Measurements from ENCODE around the gene USP5. TPM values are rescaled to one million over a fixed set of nuclear protein-coding genes. Genes with fewer than 3 reads are reported as not detected.

Gene USP5
- total RNA-seq, 2 donors from 2014 or later: 58.3 to 84.1 TPM

DNA sequence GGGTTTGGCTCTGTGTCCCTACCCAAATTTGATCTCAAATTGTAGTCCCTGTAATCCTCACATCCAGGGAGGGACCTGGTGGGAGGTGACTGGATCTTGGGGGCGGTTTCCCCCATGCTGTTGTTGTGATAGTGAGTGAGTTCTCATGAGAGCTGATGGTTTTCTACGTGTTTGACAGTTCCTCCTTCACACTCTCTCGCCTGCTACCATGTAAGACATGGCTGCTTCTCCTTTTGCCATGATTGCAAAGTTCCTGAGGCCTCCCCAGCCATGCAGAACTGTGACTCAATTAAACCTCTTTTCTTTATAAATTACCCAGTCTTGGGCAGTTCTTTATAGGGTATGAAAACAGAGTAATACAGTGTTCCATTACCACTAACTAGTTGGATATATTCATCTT, 42.4 kb downstream of the USP5 start:
- H3K9me3 ChIP-seq: no peaks in the 10 kb centered on the region
- 84% methylated on average over 3 of the region's 3 CpGs for WGBS
- H3K4me3 ChIP-seq: no peak overlapping the region
- no peaks in the 10 kb centered on the region for H3K36me3 ChIP-seq
- no peaks in the 10 kb centered on the region for H3K27me3 ChIP-seq (replicated peaks; ENCODE audit: insufficient read depth)
- H3K4me1 ChIP-seq (replicated peaks): no peaks in the 10 kb centered on the region
- H3K27ac ChIP-seq: no peak overlapping the region
- intact Hi-C loops (cut with DNase I): no loop called here
- no peak for DNase-seq (ENCODE audit: low spot score)
- TF ChIP-seq POLR2A (IDR thresholded peaks at IDR 0.05): no peak
- TF ChIP-seq, protein P1, sequence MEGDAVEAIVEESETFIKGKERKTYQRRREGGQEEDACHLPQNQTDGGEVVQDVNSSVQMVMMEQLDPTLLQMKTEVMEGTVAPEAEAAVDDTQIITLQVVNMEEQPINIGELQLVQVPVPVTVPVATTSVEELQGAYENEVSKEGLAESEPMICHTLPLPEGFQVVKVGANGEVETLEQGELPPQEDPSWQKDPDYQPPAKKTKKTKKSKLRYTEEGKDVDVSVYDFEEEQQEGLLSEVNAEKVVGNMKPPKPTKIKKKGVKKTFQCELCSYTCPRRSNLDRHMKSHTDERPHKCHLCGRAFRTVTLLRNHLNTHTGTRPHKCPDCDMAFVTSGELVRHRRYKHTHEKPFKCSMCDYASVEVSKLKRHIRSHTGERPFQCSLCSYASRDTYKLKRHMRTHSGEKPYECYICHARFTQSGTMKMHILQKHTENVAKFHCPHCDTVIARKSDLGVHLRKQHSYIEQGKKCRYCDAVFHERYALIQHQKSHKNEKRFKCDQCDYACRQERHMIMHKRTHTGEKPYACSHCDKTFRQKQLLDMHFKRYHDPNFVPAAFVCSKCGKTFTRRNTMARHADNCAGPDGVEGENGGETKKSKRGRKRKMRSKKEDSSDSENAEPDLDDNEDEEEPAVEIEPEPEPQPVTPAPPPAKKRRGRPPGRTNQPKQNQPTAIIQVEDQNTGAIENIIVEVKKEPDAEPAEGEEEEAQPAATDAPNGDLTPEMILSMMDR (IDR thresholded peaks at IDR 0.05): no peak
- no peak for TF ChIP-seq POLR2AphosphoS5 (IDR thresholded peaks at IDR 0.05)

DNA sequence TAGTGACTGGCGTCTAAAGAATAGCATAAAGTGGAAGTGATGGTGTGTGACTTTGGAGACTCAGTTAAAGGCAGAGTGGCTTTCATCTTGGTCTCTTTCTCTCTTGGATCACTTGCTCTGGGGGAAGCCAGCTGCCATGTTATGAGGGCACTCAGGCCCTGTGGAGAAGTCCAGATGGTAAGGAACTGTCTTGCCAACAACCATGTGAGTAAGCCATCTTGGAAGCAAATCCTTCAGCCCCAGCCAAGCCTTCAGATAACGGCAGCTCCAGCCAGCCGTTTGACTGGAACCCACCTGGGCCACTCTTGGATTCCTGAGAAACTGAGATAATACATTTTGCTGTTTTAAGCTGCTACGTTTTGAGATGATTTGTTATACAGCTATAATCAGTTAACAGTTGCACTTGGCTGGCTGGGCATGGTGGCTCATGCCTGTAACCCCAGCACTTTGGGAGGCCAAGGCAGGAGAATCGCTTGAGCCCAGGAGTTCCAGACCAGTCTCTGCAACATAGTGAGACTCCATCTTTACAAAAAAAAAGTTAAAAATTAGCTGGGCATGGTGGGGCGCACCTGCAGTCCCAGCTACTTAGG, 45.0 kb downstream of the USP5 start:
- 83% methylated on average over 6 of the region's 6 CpGs for WGBS
- Histone ChIP-seq H3K9me3 (no peaks in the 10 kb centered on the region), H3K4me1 (replicated peaks) (no peaks in the 10 kb centered on the region), H3K27me3 (replicated peaks; ENCODE audit: insufficient read depth) (no peaks in the 10 kb centered on the region), H3K4me3 (no peak overlapping the region), H3K27ac (no peak overlapping the region), H3K36me3 (no peaks in the 10 kb centered on the region)
- intact Hi-C loops (cut with DNase I): no loop called here
- no peak for DNase-seq (ENCODE audit: low spot score)
- TF ChIP-seq, protein P1 (IDR thresholded peaks at IDR 0.05): no peak
- TF ChIP-seq POLR2A (IDR thresholded peaks at IDR 0.05): no peak
- no peak for TF ChIP-seq POLR2AphosphoS5 (IDR thresholded peaks at IDR 0.05)

DNA sequence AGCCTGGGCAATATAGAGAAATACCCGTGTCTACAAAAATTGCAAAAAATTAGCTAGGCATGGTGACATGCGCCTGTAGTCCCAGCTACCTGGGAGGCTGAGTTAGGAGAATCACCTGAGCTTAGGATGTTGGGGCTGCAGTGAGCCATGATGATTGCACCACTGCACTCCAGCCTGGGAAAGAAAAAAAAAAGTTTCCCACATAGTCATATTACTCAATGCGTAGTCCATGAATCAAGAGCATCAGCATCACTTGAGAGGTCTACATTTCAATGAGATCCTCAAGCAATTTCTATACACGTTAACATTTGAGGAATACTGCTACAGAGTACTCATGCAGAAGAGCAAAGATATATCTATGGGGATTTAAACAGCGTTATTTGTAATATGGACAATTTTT, 47.5 kb downstream of the USP5 start:
- TF ChIP-seq, protein P1 (IDR thresholded peaks at IDR 0.05): no peak
- no peak for TF ChIP-seq POLR2A (IDR thresholded peaks at IDR 0.05)
- TF ChIP-seq POLR2AphosphoS5 (IDR thresholded peaks at IDR 0.05): no peak
- no peaks in the 10 kb centered on the region for H3K36me3 ChIP-seq
- no peak overlapping the region for H3K4me3 ChIP-seq
- no peaks in the 10 kb centered on the region for H3K4me1 ChIP-seq (replicated peaks)
- no peaks in the 10 kb centered on the region for H3K27me3 ChIP-seq (replicated peaks; ENCODE audit: insufficient read depth)
- no peaks in the 10 kb centered on the region for H3K9me3 ChIP-seq
- 71% methylated on average over 5 of the region's 5 CpGs for WGBS
- no peak for DNase-seq (ENCODE audit: low spot score)
- intact Hi-C loops (cut with DNase I): no loop called here
- no peak overlapping the region for H3K27ac ChIP-seq

DNA sequence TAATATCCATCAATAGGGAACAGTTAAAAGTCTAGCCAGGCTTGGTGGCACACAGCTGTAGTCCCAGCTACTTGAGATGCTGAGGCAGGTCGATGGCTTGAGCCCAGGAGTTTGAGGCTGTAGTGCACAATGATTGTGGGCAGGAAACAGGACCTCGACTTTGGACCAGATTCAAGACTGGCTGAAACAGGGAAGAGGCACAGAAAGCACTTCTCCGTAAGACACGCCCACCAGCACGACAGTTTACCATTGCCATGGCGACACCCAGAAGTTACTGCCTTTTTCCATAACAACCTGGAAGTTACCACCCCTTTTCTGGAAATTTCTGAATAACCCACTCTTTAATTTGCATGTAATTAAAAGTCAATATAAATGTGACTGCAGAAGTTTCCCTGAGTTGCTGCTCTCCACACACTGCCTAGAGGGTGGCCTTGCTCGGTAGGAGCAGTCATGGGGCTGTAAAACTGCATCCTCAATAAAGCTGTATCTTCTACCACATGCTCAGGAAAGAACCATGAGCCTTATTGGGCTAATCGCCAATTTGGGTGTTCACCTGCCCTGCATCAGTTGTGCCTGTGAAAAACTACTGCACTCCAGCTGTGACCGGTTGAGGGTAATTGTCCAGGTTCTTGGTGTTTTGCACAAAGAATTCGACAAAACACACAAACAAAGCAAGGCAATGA, 48.0 kb downstream of the USP5 start:
- intact Hi-C loops (cut with DNase I): no loop called here
- peak; percentile 14 for TF ChIP-seq POLR2AphosphoS5 (IDR thresholded peaks at IDR 0.05)
- TF ChIP-seq, protein P1 (IDR thresholded peaks at IDR 0.05): no peak
- Histone ChIP-seq H3K4me1 (replicated peaks) (no peaks in the 10 kb centered on the region), H3K9me3 (no peaks in the 10 kb centered on the region), H3K27me3 (replicated peaks; ENCODE audit: insufficient read depth) (no peaks in the 10 kb centered on the region), H3K36me3 (no peaks in the 10 kb centered on the region), H3K27ac (no peak overlapping the region), H3K4me3 (no peak overlapping the region)
- 44% methylated on average over 10 of the region's 10 CpGs for WGBS
- no peak for DNase-seq (ENCODE audit: low spot score)

DNA sequence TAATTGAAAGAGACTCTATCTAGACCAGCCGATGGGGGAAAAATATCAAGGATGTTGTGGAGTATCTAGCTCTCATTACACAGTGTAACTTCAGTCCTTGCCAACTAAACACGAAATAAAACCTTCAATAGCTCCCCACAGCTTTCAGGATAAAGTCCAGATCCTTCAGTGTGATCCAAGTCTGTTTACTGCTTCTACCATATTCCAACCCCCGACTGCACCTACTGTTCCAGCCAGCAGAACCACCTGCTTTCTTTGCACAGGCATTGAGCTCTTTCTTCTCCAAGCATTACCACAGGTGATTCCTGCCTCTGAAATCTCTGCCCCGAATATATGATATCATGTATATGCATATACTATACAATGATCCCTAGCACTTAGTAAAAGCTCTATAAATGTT, 50.5 kb downstream of the USP5 start:
- DNase-seq (ENCODE audit: low spot score): no peak
- Histone ChIP-seq H3K27ac (no peak overlapping the region), H3K4me1 (replicated peaks) (no peaks in the 10 kb centered on the region), H3K4me3 (no peak overlapping the region), H3K9me3 (no peaks in the 10 kb centered on the region), H3K27me3 (replicated peaks; ENCODE audit: insufficient read depth) (no peaks in the 10 kb centered on the region), H3K36me3 (no peaks in the 10 kb centered on the region)
- intact Hi-C loops (cut with DNase I): no loop called here
- 63% methylated on average over 4 of the region's 4 CpGs for WGBS
- TF ChIP-seq, protein P1 (IDR thresholded peaks at IDR 0.05): no peak
- no peak for TF ChIP-seq POLR2A (IDR thresholded peaks at IDR 0.05)
- TF ChIP-seq POLR2AphosphoS5 (IDR thresholded peaks at IDR 0.05): no peak
